SK-N-SH (cell line): ENCODE measurements around the gene MTCH2.
"Not testable (repeated sequence)": the region's sequence is repeated elsewhere in the genome, so short reads cannot be mapped to it uniquely, and the experiment has no call there.

ENCODE experiments used
- ELF1 ChIP-seq: IDR thresholded peaks from 2 replicates; pipeline ENCODE4 v1.4.0; 2012
- EP300 ChIP-seq, 2 experiments: IDR thresholded peaks; 2 replicates each; pipeline versions ENCODE4 v1.4.0 to v1.6.1; 2012; ENCODE audit warnings: borderline replicate concordance in 1 of 2, low read depth in 1 of 2, low read length in 1 of 2
- FOSL2 ChIP-seq: IDR thresholded peaks from 2 replicates; pipeline ENCODE4 v1.4.0; 2012; ENCODE audit warnings: low read depth, mild to moderate bottlenecking, moderate library complexity, borderline replicate concordance
- GABPA ChIP-seq: IDR thresholded peaks from 2 replicates; pipeline ENCODE4 v1.4.0; 2012; ENCODE audit warnings: low read depth, mild to moderate bottlenecking
- NRF1 ChIP-seq: IDR thresholded peaks from 2 replicates; pipeline ENCODE4 v1.6.1; 2012; ENCODE audit warnings: low read depth, mild to moderate bottlenecking, low read length
- POLR2AphosphoS5 ChIP-seq: IDR thresholded peaks from 2 replicates; pipeline ENCODE4 v1.6.1; 2012; ENCODE audit warnings: low read depth, low read length
- RAD21 ChIP-seq: IDR thresholded peaks from 2 replicates; pipeline ENCODE4 v1.6.1; 2012; ENCODE audit warnings: mild to moderate bottlenecking, low read length
- RCOR1 ChIP-seq: fragments of 150-350 bp; IDR thresholded peaks from 2 replicates; pipeline ENCODE4 v1.6.1; 2017; ENCODE audit warnings: antibody characterized with exemption, low read length
- RFX5 ChIP-seq: IDR thresholded peaks from 2 replicates; pipeline ENCODE4 v1.6.1; 2012; ENCODE audit warnings: mild to moderate bottlenecking, improper control_type of control experiment, low read length
- TAF1 ChIP-seq: IDR thresholded peaks from 2 replicates; pipeline ENCODE4 v1.6.1; 2012; ENCODE audit warnings: low read depth, mild to moderate bottlenecking, low read length, moderate library complexity, borderline replicate concordance
- TCF12 ChIP-seq: IDR thresholded peaks from 2 replicates; pipeline ENCODE4 v1.4.0; 2012
- TF ChIP-seq, protein P1 (sequence below): fragments of 200-600 bp; sonication (generic); IDR thresholded peaks from 2 replicates; pipeline ENCODE4 v1.6.1; 2017; ENCODE audit warnings: antibody characterized with exemption, mild to moderate bottlenecking, moderate library complexity
- TF ChIP-seq, protein P2 (sequence below): IDR thresholded peaks from 2 replicates; pipeline ENCODE4 v1.4.0; 2012; ENCODE audit warnings: low read depth, borderline replicate concordance
- TF ChIP-seq, protein P3 (sequence below): IDR thresholded peaks from 2 replicates; pipeline ENCODE4 v1.6.1; 2012; ENCODE audit warnings: mild to moderate bottlenecking, low read depth, low read length, moderate library complexity

- TF ChIP-seq, protein P1, sequence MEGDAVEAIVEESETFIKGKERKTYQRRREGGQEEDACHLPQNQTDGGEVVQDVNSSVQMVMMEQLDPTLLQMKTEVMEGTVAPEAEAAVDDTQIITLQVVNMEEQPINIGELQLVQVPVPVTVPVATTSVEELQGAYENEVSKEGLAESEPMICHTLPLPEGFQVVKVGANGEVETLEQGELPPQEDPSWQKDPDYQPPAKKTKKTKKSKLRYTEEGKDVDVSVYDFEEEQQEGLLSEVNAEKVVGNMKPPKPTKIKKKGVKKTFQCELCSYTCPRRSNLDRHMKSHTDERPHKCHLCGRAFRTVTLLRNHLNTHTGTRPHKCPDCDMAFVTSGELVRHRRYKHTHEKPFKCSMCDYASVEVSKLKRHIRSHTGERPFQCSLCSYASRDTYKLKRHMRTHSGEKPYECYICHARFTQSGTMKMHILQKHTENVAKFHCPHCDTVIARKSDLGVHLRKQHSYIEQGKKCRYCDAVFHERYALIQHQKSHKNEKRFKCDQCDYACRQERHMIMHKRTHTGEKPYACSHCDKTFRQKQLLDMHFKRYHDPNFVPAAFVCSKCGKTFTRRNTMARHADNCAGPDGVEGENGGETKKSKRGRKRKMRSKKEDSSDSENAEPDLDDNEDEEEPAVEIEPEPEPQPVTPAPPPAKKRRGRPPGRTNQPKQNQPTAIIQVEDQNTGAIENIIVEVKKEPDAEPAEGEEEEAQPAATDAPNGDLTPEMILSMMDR = not testable (repeated sequence)
- TF ChIP-seq GABPA; TAF1; FOSL2; ELF1; RCOR1; NRF1; RAD21; POLR2AphosphoS5; EP300 (IDR thresholded peaks at IDR 0.05; ENCODE audit: borderline replicate concordance in 1 of 2, low read depth in 1 of 2, low read length in 1 of 2); TCF12; RFX5: not testable (repeated sequence)
- TF ChIP-seq, protein P2, sequence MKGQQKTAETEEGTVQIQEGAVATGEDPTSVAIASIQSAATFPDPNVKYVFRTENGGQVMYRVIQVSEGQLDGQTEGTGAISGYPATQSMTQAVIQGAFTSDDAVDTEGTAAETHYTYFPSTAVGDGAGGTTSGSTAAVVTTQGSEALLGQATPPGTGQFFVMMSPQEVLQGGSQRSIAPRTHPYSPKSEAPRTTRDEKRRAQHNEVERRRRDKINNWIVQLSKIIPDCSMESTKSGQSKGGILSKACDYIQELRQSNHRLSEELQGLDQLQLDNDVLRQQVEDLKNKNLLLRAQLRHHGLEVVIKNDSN = not testable (repeated sequence)
- TF ChIP-seq, protein P3, sequence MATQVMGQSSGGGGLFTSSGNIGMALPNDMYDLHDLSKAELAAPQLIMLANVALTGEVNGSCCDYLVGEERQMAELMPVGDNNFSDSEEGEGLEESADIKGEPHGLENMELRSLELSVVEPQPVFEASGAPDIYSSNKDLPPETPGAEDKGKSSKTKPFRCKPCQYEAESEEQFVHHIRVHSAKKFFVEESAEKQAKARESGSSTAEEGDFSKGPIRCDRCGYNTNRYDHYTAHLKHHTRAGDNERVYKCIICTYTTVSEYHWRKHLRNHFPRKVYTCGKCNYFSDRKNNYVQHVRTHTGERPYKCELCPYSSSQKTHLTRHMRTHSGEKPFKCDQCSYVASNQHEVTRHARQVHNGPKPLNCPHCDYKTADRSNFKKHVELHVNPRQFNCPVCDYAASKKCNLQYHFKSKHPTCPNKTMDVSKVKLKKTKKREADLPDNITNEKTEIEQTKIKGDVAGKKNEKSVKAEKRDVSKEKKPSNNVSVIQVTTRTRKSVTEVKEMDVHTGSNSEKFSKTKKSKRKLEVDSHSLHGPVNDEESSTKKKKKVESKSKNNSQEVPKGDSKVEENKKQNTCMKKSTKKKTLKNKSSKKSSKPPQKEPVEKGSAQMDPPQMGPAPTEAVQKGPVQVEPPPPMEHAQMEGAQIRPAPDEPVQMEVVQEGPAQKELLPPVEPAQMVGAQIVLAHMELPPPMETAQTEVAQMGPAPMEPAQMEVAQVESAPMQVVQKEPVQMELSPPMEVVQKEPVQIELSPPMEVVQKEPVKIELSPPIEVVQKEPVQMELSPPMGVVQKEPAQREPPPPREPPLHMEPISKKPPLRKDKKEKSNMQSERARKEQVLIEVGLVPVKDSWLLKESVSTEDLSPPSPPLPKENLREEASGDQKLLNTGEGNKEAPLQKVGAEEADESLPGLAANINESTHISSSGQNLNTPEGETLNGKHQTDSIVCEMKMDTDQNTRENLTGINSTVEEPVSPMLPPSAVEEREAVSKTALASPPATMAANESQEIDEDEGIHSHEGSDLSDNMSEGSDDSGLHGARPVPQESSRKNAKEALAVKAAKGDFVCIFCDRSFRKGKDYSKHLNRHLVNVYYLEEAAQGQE = not testable (repeated sequence)
These were observed 6.0 kb downstream of the MTCH2 start for GRCh38 chr11:47636331-47636730.
